Measurements from ENCODE around the gene ZC3H14.

The ZC3H14 gene

GRCh38 chr14:88598097-88598675 is 35.3 kb downstream of the ZC3H14 start:
- no peak overlapping the region for H3K27ac ChIP-seq

GRCh38 chr14:88599326-88599725 is 36.5 kb downstream of the ZC3H14 start:
- no peak for TF ChIP-seq CTCF (conservative IDR thresholded peaks at IDR 0.05)
- peak overlapping the region; percentile 48 for H3K27ac ChIP-seq

More at GRCh38 chr14:88598097-88598675, 35.3 kb downstream of the ZC3H14 start:
- TF ChIP-seq CTCF (conservative IDR thresholded peaks at IDR 0.05) = no peak

GRCh38 chr14:88599761-88600439 is 37.1 kb downstream of the ZC3H14 start:
- peak overlapping the region; percentile 48 for H3K27ac ChIP-seq
- TF ChIP-seq CTCF (conservative IDR thresholded peaks at IDR 0.05) = no peak

GRCh38 chr14:88604212-88604611 is 41.4 kb downstream of the ZC3H14 start:
- no peak overlapping the region for H3K27ac ChIP-seq
- no peak for TF ChIP-seq CTCF (conservative IDR thresholded peaks at IDR 0.05)

- no peak overlapping the region for H3K27ac ChIP-seq
- TF ChIP-seq CTCF (conservative IDR thresholded peaks at IDR 0.05) = no peak
These were observed 42.8 kb downstream of the ZC3H14 start for GRCh38 chr14:88605594-88605993.

GRCh38 chr14:88607829-88608228 is 45.0 kb downstream of the ZC3H14 start:
- no peak for TF ChIP-seq CTCF (conservative IDR thresholded peaks at IDR 0.05)

GRCh38 chr14:88611878-88612277 is 49.0 kb downstream of the ZC3H14 start:
- TF ChIP-seq CTCF (conservative IDR thresholded peaks at IDR 0.05) = no peak
- peak overlapping the region; percentile 49; the same call in 1 of the 2 replicates for H3K27ac ChIP-seq

More at GRCh38 chr14:88607829-88608228, 45.0 kb downstream of the ZC3H14 start:
- no peak overlapping the region for H3K27ac ChIP-seq

Measured in VCaP (cell line).